NCI-H146 (cell line): ENCODE results near the gene TRIM60.
"Not testable (repeated sequence)": the region's sequence is repeated elsewhere in the genome, so short reads cannot be mapped to it uniquely, and the experiment has no call there.

Experiments used
- DNase-seq: peaks from one replicate; lab custom pipeline; 2025; lab: John Stamatoyannopoulos, UW

The TRIM60 gene

DNA sequence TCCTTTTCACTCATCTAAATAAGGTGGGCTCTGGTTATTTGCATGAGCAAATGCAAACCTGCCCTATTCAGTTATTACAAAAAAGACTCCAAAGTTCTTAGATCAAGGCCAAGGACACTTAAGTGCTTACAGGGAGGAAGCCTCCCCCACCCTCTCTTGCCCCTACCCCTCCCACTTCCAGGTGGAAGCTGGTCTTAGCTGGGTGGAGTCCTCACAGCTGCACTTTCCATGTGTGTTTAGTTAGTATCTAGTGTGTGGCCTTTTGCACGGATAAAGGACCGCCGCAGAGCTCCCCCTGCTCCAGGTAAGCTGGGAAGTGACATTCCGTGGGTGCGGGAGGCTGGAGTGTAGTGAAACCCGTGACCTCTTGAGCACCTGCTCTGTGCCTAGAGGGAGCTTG is 21.8 kb downstream of the TRIM60 start, which contains the start of gene TRIM75:
Gene TRIM75, plus strand, starts transcription at position 222 of the 400 bp plus-strand sequence. CDS start 5,282 bp downstream, outside the sequence.
- no peak for DNase-seq

- DNase-seq, result no peak
Measured at GRCh38 chr4:165055601-165056000, 23.8 kb downstream of the TRIM60 start.

DNA sequence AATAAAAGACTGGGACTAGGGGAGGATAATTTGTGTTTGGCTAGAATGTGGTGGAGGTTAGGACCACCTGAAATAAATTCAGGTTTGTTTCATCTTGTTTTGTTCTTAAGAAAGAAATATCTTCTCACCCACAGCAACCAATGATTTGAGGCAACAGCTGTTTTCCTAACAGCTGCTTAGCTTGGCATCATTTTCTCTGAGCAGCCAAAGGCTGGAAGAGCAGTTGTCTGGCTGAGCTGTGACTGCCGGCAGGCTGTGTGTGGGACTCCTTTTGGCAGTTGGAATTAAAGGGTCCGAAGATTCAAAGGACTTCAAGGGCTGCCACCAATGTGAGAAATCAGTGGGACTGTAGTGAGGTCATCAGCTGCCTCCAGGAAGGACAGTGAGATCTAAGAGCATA is 26.9 kb downstream of the TRIM60 start:
- no peak for DNase-seq

DNA sequence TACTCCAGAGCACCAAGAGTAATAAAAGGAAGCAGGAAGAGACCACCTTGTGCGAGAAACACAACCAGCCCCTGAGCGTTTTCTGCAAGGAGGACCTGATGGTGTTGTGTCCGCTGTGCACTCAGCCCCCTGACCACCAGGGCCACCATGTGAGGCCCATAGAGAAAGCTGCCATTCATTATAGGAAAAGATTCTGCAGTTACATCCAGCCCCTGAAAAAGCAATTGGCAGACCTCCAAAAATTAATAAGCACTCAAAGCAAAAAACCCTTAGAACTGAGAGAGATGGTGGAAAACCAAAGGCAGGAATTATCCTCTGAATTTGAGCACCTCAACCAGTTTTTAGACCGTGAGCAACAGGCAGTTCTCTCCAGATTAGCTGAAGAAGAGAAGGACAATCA is 27.6 kb downstream of the TRIM60 start:
- no peak for DNase-seq

GRCh38 chr4:165060938-165061337 is 29.1 kb downstream of the TRIM60 start:
- DNase-seq, result no peak

- DNase-seq, result no peak
Measured at GRCh38 chr4:165070560-165070959, 38.8 kb downstream of the TRIM60 start.

DNA sequence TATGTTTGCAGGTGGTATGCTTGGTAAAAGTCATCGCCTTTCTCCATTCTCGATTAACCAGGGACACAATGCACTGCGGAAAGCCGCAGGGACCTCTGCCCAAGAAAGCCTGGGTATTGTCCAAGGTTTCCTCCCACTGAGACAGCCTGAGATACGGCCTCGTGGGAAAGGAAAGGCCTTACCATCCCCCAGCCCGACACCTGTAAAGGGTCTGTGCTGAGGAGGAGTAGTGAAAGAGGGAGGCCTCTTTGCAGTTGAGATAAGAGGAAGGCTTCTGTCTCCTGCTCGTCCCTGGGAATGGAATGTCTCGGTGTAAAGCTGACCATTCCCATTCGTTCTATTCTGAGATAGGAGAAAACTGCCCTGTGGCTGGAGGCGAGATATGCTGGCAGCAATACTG is 41.5 kb downstream of the TRIM60 start:
- DNase-seq, result not testable (repeated sequence)

- DNase-seq, result no peak
Measured at GRCh38 chr4:165077034-165077578, 45.3 kb downstream of the TRIM60 start.

DNA sequence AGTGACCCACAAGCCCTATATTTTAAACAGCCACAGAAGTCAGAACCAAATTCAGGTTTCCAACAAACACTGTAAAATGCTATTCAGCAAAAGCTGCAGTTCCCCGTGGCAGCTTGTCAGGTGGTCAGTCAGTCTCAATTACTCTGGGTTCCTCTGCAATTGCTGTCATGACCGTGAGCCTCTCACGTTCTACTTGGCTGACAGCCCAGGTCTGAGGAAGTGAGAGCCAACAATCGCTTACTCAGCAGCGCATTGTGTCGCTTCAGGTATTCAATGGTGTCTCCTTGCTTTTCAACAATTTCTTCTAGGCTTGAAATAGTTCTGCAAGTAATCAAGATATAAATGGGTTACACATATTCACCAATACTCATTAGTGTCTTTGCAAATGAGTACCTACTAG is 47.7 kb downstream of the TRIM60 start:
- no peak for DNase-seq

GRCh38 chr4:165084787-165085186 is 53.0 kb downstream of the TRIM60 start:
- DNase-seq, result not testable (repeated sequence)

GRCh38 chr4:165085946-165086345 is 54.1 kb downstream of the TRIM60 start:
- DNase-seq, result no peak

DNA sequence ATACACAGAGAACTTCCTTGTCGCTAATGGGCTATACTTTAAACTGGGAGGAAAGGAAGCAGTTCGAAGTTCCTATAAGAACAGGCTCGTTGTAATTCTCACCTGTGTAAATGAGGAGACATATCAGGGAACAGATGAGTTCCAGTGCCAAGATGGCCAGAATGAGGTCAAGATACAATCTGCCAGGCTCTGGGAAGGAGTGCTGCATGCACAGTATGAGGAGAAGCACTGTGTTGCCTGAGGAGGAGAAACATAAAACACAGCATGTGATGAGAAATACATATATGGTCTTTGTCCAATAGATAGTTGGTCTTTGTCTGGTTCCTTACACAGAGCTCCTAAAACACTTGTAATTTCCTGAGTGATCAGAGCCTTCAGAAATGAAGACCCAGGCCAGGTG is 56.6 kb downstream of the TRIM60 start:
- no peak for DNase-seq
